GM23338 (cell line): ENCODE data around the gene MRE11. TPM values are rescaled to one million over a fixed set of nuclear protein-coding genes. Genes with fewer than 3 reads are reported as not detected.

ENCODE experiments used
- ATAC-seq: fragments of 200-7000 bp; cut with Tn5 transposase; 3 replicates; pipeline ENCODE4 v1.9.1; 2020
- DNase-seq: peaks from one replicate; pipeline ENCODE4 v3.0.0-alpha.2; 2015; ENCODE audit warnings: low spot score
- H2AFZ ChIP-seq: fragments of 200-600 bp; sonication (generic); 2 replicates; pipeline ENCODE4 v1.8.0; 2016; ENCODE audit warnings: antibody characterized with exemption, mild to moderate bottlenecking, moderate library complexity
- H3F3A ChIP-seq: fragments of 200-600 bp; sonication (generic); replicated peaks from 2 replicates; pipeline ENCODE4 v1.8.0; 2017; ENCODE audit warnings: antibody characterized with exemption, mixed run types, low read depth
- H3K27ac ChIP-seq: fragments of 200-600 bp; sonication (generic); 2 replicates; pipeline ENCODE4 v1.6.1; 2016; ENCODE audit warnings: low read depth
- H3K27me3 ChIP-seq: fragments of 200-600 bp; sonication (generic); 2 replicates; pipeline ENCODE4 v1.8.0; 2016; ENCODE audit warnings: mild to moderate bottlenecking, mixed run types, moderate library complexity; ENCODE audit not compliant: insufficient read depth
- H3K36me3 ChIP-seq: fragments of 200-600 bp; sonication (generic); 2 replicates; pipeline ENCODE4 v1.8.0; 2016; ENCODE audit warnings: mild to moderate bottlenecking; ENCODE audit not compliant: insufficient read depth
- H3K4me1 ChIP-seq: fragments of 200-600 bp; sonication (generic); 2 replicates; pipeline ENCODE4 v1.8.0; 2016; ENCODE audit warnings: mild to moderate bottlenecking, moderate library complexity; ENCODE audit not compliant: insufficient read depth
- H3K4me2 ChIP-seq: fragments of 200-600 bp; sonication (generic); 2 replicates; pipeline ENCODE4 v1.7.1; 2017; ENCODE audit warnings: mixed run types
- H3K4me3 ChIP-seq: fragments of 200-600 bp; sonication (generic); 2 replicates; pipeline ENCODE4 v1.6.1; 2016; ENCODE audit warnings: mixed run types
- H3K79me2 ChIP-seq: fragments of 200-600 bp; sonication (generic); replicated peaks from 2 replicates; pipeline ENCODE4 v1.8.0; 2017; ENCODE audit warnings: mild to moderate bottlenecking; ENCODE audit not compliant: insufficient read depth
- H3K9me2 ChIP-seq: fragments of 200-600 bp; sonication (generic); 2 replicates; pipeline ENCODE4 v1.8.0; 2017; ENCODE audit not compliant: insufficient read depth
- H4K20me1 ChIP-seq: fragments of 200-600 bp; sonication (generic); replicated peaks from 2 replicates; pipeline ENCODE4 v1.8.0; 2017; ENCODE audit warnings: mild to moderate bottlenecking; ENCODE audit not compliant: insufficient read depth
- H3K27ac Mint-ChIP-seq: 2 replicates; pipeline ENCODE4 v1.8.0; 2020; ENCODE audit warnings: inconsistent platforms, mild to moderate bottlenecking, moderate library complexity, mixed read lengths
- H3K27me3 Mint-ChIP-seq: 3 replicates; pipeline ENCODE4 v1.8.0; 2022; ENCODE audit warnings: low read depth, mild to moderate bottlenecking, moderate library complexity, mixed read lengths, inconsistent platforms; ENCODE audit not compliant: insufficient read depth, poor library complexity
- H3K36me3 Mint-ChIP-seq: 3 replicates; pipeline ENCODE4 v1.8.0; 2021; ENCODE audit warnings: low read depth, mild to moderate bottlenecking, inconsistent platforms, moderate library complexity, mixed read lengths
- H3K4me1 Mint-ChIP-seq: 3 replicates; pipeline ENCODE4 v1.8.0; 2020; ENCODE audit warnings: mild to moderate bottlenecking, inconsistent platforms, mixed read lengths
- H3K4me3 Mint-ChIP-seq: 3 replicates; pipeline ENCODE4 v1.8.0; 2021; ENCODE audit warnings: moderate library complexity, mild to moderate bottlenecking, inconsistent platforms, mixed read lengths
- H3K9me3 Mint-ChIP-seq: 3 replicates; pipeline ENCODE4 v1.8.0; 2020; ENCODE audit warnings: moderate library complexity, mild to moderate bottlenecking, inconsistent platforms, mixed read lengths
- CREB1 ChIP-seq: fragments of 250-450 bp; sonication (Bioruptor Pico); IDR thresholded peaks from 2 replicates; pipeline ENCODE4 v1.5.0; 2020; ENCODE audit warnings: low read depth, mild to moderate bottlenecking, moderate library complexity
- CTCF ChIP-seq, 2 experiments: fragments of 200-600 bp in 1 of 2; sonication (generic) in 1 of 2; conservative IDR thresholded peaks; 2 replicates each; pipeline versions ENCODE4 v1.5.1 to v1.6.1; 2016 to 2017; ENCODE audit warnings: antibody characterized with exemption in 2 of 2, low read depth in 2 of 2, mild to moderate bottlenecking in 2 of 2, moderate library complexity in 1 of 2
- ETS1 ChIP-seq: IDR thresholded peaks from 2 replicates; pipeline ENCODE4 v1.6.1; 2016; ENCODE audit warnings: antibody characterized with exemption
- EZH2 ChIP-seq: fragments of 200-600 bp; sonication (generic); IDR thresholded peaks from one replicate; pipeline ENCODE4 v1.8.0; 2017; ENCODE audit warnings: antibody characterized with exemption, mild to moderate bottlenecking, low read depth; ENCODE audit not compliant: unreplicated experiment
- EZH2phosphoT487 ChIP-seq: fragments of 200-600 bp; sonication (generic); IDR thresholded peaks from one replicate; pipeline ENCODE4 v1.8.1; 2018; ENCODE audit warnings: antibody characterized with exemption; ENCODE audit not compliant: unreplicated experiment
- JUNB ChIP-seq: IDR thresholded peaks from one replicate; pipeline ENCODE4 v1.6.1; 2016; ENCODE audit warnings: antibody characterized with exemption; ENCODE audit not compliant: unreplicated experiment
- NANOG ChIP-seq: IDR thresholded peaks from 2 replicates; pipeline ENCODE4 v1.6.1; 2016; ENCODE audit warnings: antibody characterized with exemption, borderline replicate concordance
- POLR2AphosphoS5 ChIP-seq: IDR thresholded peaks from 2 replicates; pipeline ENCODE4 v1.6.1; 2016; ENCODE audit warnings: antibody characterized with exemption, low read depth
- STAT1 ChIP-seq: IDR thresholded peaks from one replicate; pipeline ENCODE4 v1.6.1; 2016; ENCODE audit warnings: antibody characterized with exemption; ENCODE audit not compliant: unreplicated experiment
- ZNF114 ChIP-seq: fragments of 250-450 bp; sonication (Bioruptor Pico); IDR thresholded peaks from 2 replicates; pipeline ENCODE4 v1.5.0; 2020; ENCODE audit warnings: mild to moderate bottlenecking, moderate library complexity
- ZNF331 ChIP-seq: fragments of 250-450 bp; sonication (Bioruptor Pico); IDR thresholded peaks from 2 replicates; pipeline ENCODE4 v1.5.0; 2020; ENCODE audit warnings: low read depth, mild to moderate bottlenecking, moderate library complexity
- ZNF462 ChIP-seq: fragments of 250-450 bp; sonication (Bioruptor Pico); IDR thresholded peaks from 2 replicates; pipeline ENCODE4 v1.5.0; 2020; ENCODE audit warnings: mild to moderate bottlenecking, moderate library complexity
- polyA plus RNA-seq: library from polyadenylated mRNA; unstranded; fragments of >200 nt; fragmentation: Nextera tagmentation; extraction: Ambion mirVana; gene quantifications from 2 replicates; pipeline ENCODE4 v1.2.1, GENCODE V29; 2016
- total RNA-seq: library from RNA; depleted of rRNA; stranded (reverse); fragments of >200 nt; shearing (Covaris generic); gene quantifications from 2 replicates; pipeline ENCODE4 v1.2.3, GENCODE V29; 2014

Gene MRE11
- total and polyA plus RNA-seq, 2 experiments from 2014 or later: 23.3 to 38.5 TPM

- no peak overlapping the region for H3K4me3 ChIP-seq
- no peaks in the 10 kb centered on the region for H4K20me1 ChIP-seq
- no peaks in the 10 kb centered on the region for H3K36me3 Mint-ChIP-seq
- no peak for TF ChIP-seq JUNB
- no peak for TF ChIP-seq ZNF331 (CRISPR knock-in tag)
- TF ChIP-seq CREB1 (CRISPR knock-in tag): no peak
- no peak for TF ChIP-seq EZH2
- no peak for TF ChIP-seq ZNF114 (CRISPR knock-in tag)
- TF ChIP-seq ETS1: no peak
- no peak for TF ChIP-seq NANOG
- no peak for TF ChIP-seq POLR2AphosphoS5
- TF ChIP-seq EZH2phosphoT487: no peak
- no peak for TF ChIP-seq ZNF462
- no peak for TF ChIP-seq STAT1
- TF ChIP-seq CTCF (conservative IDR thresholded peaks at IDR 0.05; ENCODE audit: low read depth in 2 of 2): no peak
- H3K27ac ChIP-seq: no peak overlapping the region
- no peak overlapping the region for H3K4me3 Mint-ChIP-seq
- H3K4me1 ChIP-seq: no peaks in the 10 kb centered on the region
- H3K9me3 Mint-ChIP-seq: no peaks in the 10 kb centered on the region
- ATAC-seq (no peak), DNase-seq (no peak)
- no peaks in the 10 kb centered on the region for H3F3A ChIP-seq
- H3K27me3 ChIP-seq: no peaks in the 10 kb centered on the region; the same call in 1 of the 2 replicates
- no peaks in the 10 kb centered on the region for H3K79me2 ChIP-seq
- H3K27ac Mint-ChIP-seq: no peak overlapping the region
- H3K4me1 Mint-ChIP-seq: no peaks in the 10 kb centered on the region; the same call in 2 of the 3 replicates
- H3K4me2 ChIP-seq: no peak overlapping the region
- no peaks in the 10 kb centered on the region for H3K9me2 ChIP-seq
- H3K36me3 ChIP-seq: no peaks in the 10 kb centered on the region
- H3K27me3 Mint-ChIP-seq: peaks cover 2% of the 10 kb centered on the region
- H2AFZ ChIP-seq: no peak overlapping the region
Observed at GRCh38 chr11:94536386-94536785, 42.7 kb upstream of the MRE11 start.
